Fibroblast of lung (primary cell): ENCODE data around the gene APRT. TPM values are rescaled to one million over a fixed set of nuclear protein-coding genes. Genes with fewer than 3 reads are reported as not detected.
A peak's percentile ranks its signal among the peaks of the same experiment; 100 is the strongest.

Experiments
- DNase-seq, 2 donors: peaks; one replicate each; pipeline versions ENCODE4 v3.0.0 to v3.0.0-alpha.2; 2010; ENCODE audit warnings: low read depth in 2 of 2
- H2AFZ ChIP-seq: 2 replicates; pipeline ENCODE4 v1.5.1; 2012; ENCODE audit warnings: low read length, control low read depth, inconsistent platforms
- H3K27ac ChIP-seq: 2 replicates; pipeline ENCODE4 v1.5.1; 2011; ENCODE audit warnings: low read length, control low read depth; ENCODE audit not compliant: insufficient read depth
- H3K27me3 ChIP-seq: 2 replicates; pipeline ENCODE4 v1.5.1; 2011; ENCODE audit warnings: mild to moderate bottlenecking, low read length; ENCODE audit not compliant: control insufficient read depth, insufficient read depth
- H3K36me3 ChIP-seq: 2 replicates; pipeline ENCODE4 v1.5.1; 2011; ENCODE audit warnings: low read length; ENCODE audit not compliant: control insufficient read depth, insufficient read depth
- H3K4me1 ChIP-seq: 2 replicates; pipeline ENCODE4 v1.5.1; 2011; ENCODE audit warnings: low read length; ENCODE audit not compliant: control insufficient read depth, insufficient read depth; ENCODE audit errors: extremely low read depth
- H3K4me2 ChIP-seq: 2 replicates; pipeline ENCODE4 v1.5.1; 2011; ENCODE audit warnings: low read length, control low read depth; ENCODE audit not compliant: insufficient read depth; ENCODE audit errors: extremely low read depth
- H3K4me3 ChIP-seq, 4 experiments: fragments of 200-600 bp in 1 of 4; sonication (generic) in 1 of 4; replicated peaks in 1 of 4; 2 replicates each; pipeline ENCODE4 v1.5.1; 2011 to 2016; ENCODE audit warnings: low read length in 4 of 4, low read depth in 3 of 4, mild to moderate bottlenecking in 3 of 4, control low read depth in 2 of 4, inconsistent platforms in 1 of 4, mixed read lengths in 1 of 4; ENCODE audit not compliant: insufficient read depth in 1 of 4; ENCODE audit errors: control extremely low read depth in 1 of 4
- H3K79me2 ChIP-seq: 2 replicates; pipeline ENCODE4 v1.5.1; 2012; ENCODE audit warnings: mild to moderate bottlenecking, low read length, inconsistent platforms; ENCODE audit not compliant: control insufficient read depth, insufficient read depth
- H3K9ac ChIP-seq: 2 replicates; pipeline ENCODE4 v1.5.1; 2011; ENCODE audit warnings: mild to moderate bottlenecking, low read length, control low read depth; ENCODE audit not compliant: insufficient read depth
- H3K9me3 ChIP-seq: 2 replicates; pipeline ENCODE4 v1.5.1; 2012; ENCODE audit warnings: low read depth, low read length; ENCODE audit not compliant: control insufficient read depth, insufficient read depth
- H4K20me1 ChIP-seq: 2 replicates; pipeline ENCODE4 v1.5.1; 2011; ENCODE audit warnings: low read length; ENCODE audit not compliant: control insufficient read depth, insufficient read depth; ENCODE audit errors: extremely low read depth
- CTCF ChIP-seq, 2 donors: IDR thresholded peaks in 1 of 2; conservative IDR thresholded peaks in 1 of 2; 1 replicate in 1 of 2; 2 replicates in 1 of 2; pipeline ENCODE4 v1.5.1; 2011 to 2012; ENCODE audit warnings: low read length in 2 of 2, control low read depth in 1 of 2, inconsistent platforms in 1 of 2, low read depth in 1 of 2, mild to moderate bottlenecking in 1 of 2
- EZH2 ChIP-seq: IDR thresholded peaks from 2 replicates; pipeline ENCODE4 v1.5.1; 2012; ENCODE audit warnings: low read length, control low read depth, mild to moderate bottlenecking; ENCODE audit errors: missing control alignments
- polyA plus RNA-seq, 2 donors: library from polyadenylated mRNA; depleted of rRNA in 1 of 2; stranded (reverse) in 1 of 2; unstranded in 1 of 2; fragments of >200 nt; gene quantifications; 2 replicates each; pipeline ENCODE4 v1.2.1, GENCODE V29; 2011 to 2012; ENCODE audit warnings: missing spikeins in 1 of 2
- total RNA-seq: library from RNA; depleted of rRNA; stranded (reverse); fragments of >200 nt; gene quantifications from 2 replicates; pipeline ENCODE4 v1.2.1, GENCODE V29; 2014

The APRT gene
- total and polyA plus RNA-seq, 2 donors (not counting 1 experiment from before 2014, with no cell fraction given): 39.2 to 95.6 TPM

GRCh38 chr16:88785106-88785924 is 26.4 kb downstream of the APRT start, which contains the start of gene PIEZO1:
PIEZO1 (minus strand) TSS chr16:88785220; CDS start chr16:88784964, 256 bp downstream.
- Histone ChIP-seq H3K27ac (peak within 1 kb of the TSS; percentile 83), H3K79me2 (peaks cover 38% of the 10 kb centered on the region), H3K36me3 (peaks cover 1% of the 10 kb centered on the region), H3K9me3 (no peaks in the 10 kb centered on the region), H3K9ac (peak within 1 kb of the TSS; percentile 86), H3K4me2 (peak within 1 kb of the TSS; percentile 79), H3K27me3 (no peaks in the 10 kb centered on the region), H3K4me1 (peaks cover 27% of the 10 kb centered on the region), H4K20me1 (peaks cover under 1% of the 10 kb centered on the region), H2AFZ (no peak within 1 kb of the TSS), H3K4me3 (peak within 1 kb of the TSS; percentile 65 to 97 (median 80))
- DNase-seq: peak; percentile 47 to 64
- peak; percentile 65 to 76 for TF ChIP-seq CTCF (conservative IDR thresholded peaks at IDR 0.05 in 1 of 2, IDR thresholded peaks at IDR 0.05 in 1 of 2; ENCODE audit: low read depth in 1 of 2, low read length in 2 of 2)
- no peak for TF ChIP-seq EZH2

GRCh38 chr16:88784856-88785105 is 26.9 kb downstream of the APRT start:
- Histone ChIP-seq H3K36me3 (peaks cover 1% of the 10 kb centered on the region), H3K9me3 (no peaks in the 10 kb centered on the region), H3K4me2 (no peak overlapping the region), H3K27ac (peak overlapping the region; percentile 83), H4K20me1 (peaks cover 1% of the 10 kb centered on the region), H3K27me3 (no peaks in the 10 kb centered on the region), H3K4me3 (peak overlapping the region in 2 of 4 experiments; percentile 76 to 83), H3K79me2 (peaks cover 43% of the 10 kb centered on the region), H3K4me1 (peaks cover 32% of the 10 kb centered on the region), H2AFZ (no peak overlapping the region), H3K9ac (peak overlapping the region; percentile 86)
- TF ChIP-seq EZH2 (no peak), CTCF (conservative IDR thresholded peaks at IDR 0.05 in 1 of 2, IDR thresholded peaks at IDR 0.05 in 1 of 2; ENCODE audit: low read depth in 1 of 2, low read length in 2 of 2) (no peak)
- DNase-seq: no peak

GRCh38 chr16:88784074-88784855 is 27.5 kb downstream of the APRT start:
- no peak overlapping the region for H2AFZ ChIP-seq
- H3K4me1 ChIP-seq: peaks cover 35% of the 10 kb centered on the region
- peak overlapping the region; percentile 65 to 97 (median 80) for H3K4me3 ChIP-seq
- peak; percentile 55 to 56 for TF ChIP-seq CTCF (conservative IDR thresholded peaks at IDR 0.05 in 1 of 2, IDR thresholded peaks at IDR 0.05 in 1 of 2; ENCODE audit: low read depth in 1 of 2, low read length in 2 of 2)
- TF ChIP-seq EZH2: no peak
- H4K20me1 ChIP-seq: peaks cover 1% of the 10 kb centered on the region
- H3K9me3 ChIP-seq: no peaks in the 10 kb centered on the region
- H3K27me3 ChIP-seq: no peaks in the 10 kb centered on the region
- peak; percentile 75 to 85 for DNase-seq
- peak overlapping the region; percentile 83 for H3K27ac ChIP-seq
- peak overlapping the region; percentile 79 for H3K4me2 ChIP-seq
- H3K36me3 ChIP-seq: peaks cover 1% of the 10 kb centered on the region
- H3K79me2 ChIP-seq: peaks cover 48% of the 10 kb centered on the region
- peak overlapping the region; percentile 86 for H3K9ac ChIP-seq
